HEK293T (cell line): Measurements from ENCODE around the gene KCNQ1.

Experiments
- CTCF ChIA-PET: fragments of 350-600 bp; formaldehyde crosslinking; extraction: SDS; loops from one replicate; lab custom pipeline; 2021; ENCODE audit warnings: antibody characterized with exemption, inconsistent platforms; lab: Yijun Ruan, JAX
- POLR2A ChIA-PET: fragments of 350-600 bp; formaldehyde crosslinking; extraction: SDS; loops from one replicate; lab custom pipeline; 2020; ENCODE audit warnings: antibody characterized with exemption, inconsistent platforms; lab: Yijun Ruan, JAX
- DNase-seq: peaks from one replicate; pipeline ENCODE4 v3.0.0; 2012; ENCODE audit warnings: mixed read lengths; ENCODE audit errors: extremely low spot score
- ARNT ChIP-seq: fragments of 450-650 bp; IDR thresholded peaks from 2 replicates; pipeline ENCODE4 v1.6.1; 2017; ENCODE audit warnings: mild to moderate bottlenecking
- BHLHE40 ChIP-seq: fragments of 450-650 bp; IDR thresholded peaks from 2 replicates; pipeline ENCODE4 v1.6.1; 2016; ENCODE audit warnings: mild to moderate bottlenecking, moderate library complexity, borderline replicate concordance
- CTBP1 ChIP-seq: fragments of 450-650 bp; IDR thresholded peaks from 2 replicates; pipeline ENCODE4 v1.6.1; 2016; ENCODE audit warnings: borderline replicate concordance
- ELF4 ChIP-seq: fragments of 450-650 bp; IDR thresholded peaks from 2 replicates; pipeline ENCODE4 v1.6.1; 2017; ENCODE audit warnings: antibody characterized with exemption
- FOXA1 ChIP-seq: fragments of 450-650 bp; IDR thresholded peaks from 2 replicates; pipeline ENCODE4 v1.6.1; 2016; ENCODE audit warnings: mild to moderate bottlenecking
- FOXK2 ChIP-seq: fragments of 450-650 bp; IDR thresholded peaks from 2 replicates; pipeline ENCODE4 v1.6.1; 2016; ENCODE audit warnings: mild to moderate bottlenecking
- FOXM1 ChIP-seq: fragments of 450-650 bp; IDR thresholded peaks from 2 replicates; pipeline ENCODE4 v1.6.1; 2017; ENCODE audit warnings: mild to moderate bottlenecking, borderline replicate concordance
- HDGF ChIP-seq: fragments of 450-650 bp; IDR thresholded peaks from 2 replicates; pipeline ENCODE4 v1.6.1; 2017; ENCODE audit warnings: antibody characterized with exemption, borderline replicate concordance
- L3MBTL2 ChIP-seq: fragments of 450-650 bp; conservative IDR thresholded peaks from 2 replicates; pipeline ENCODE4 v1.6.1; 2016; ENCODE audit warnings: mild to moderate bottlenecking
- LEF1 ChIP-seq: fragments of 450-650 bp; IDR thresholded peaks from 2 replicates; pipeline ENCODE4 v1.6.1; 2017; ENCODE audit warnings: mild to moderate bottlenecking, borderline replicate concordance
- NFRKB ChIP-seq: fragments of 450-650 bp; IDR thresholded peaks from 2 replicates; pipeline ENCODE4 v1.6.1; 2016; ENCODE audit warnings: mild to moderate bottlenecking, moderate library complexity
- SP1 ChIP-seq: fragments of 450-650 bp; IDR thresholded peaks from 2 replicates; pipeline ENCODE4 v1.6.1; 2017
- SUZ12 ChIP-seq: fragments of 450-650 bp; IDR thresholded peaks from 2 replicates; pipeline ENCODE4 v1.6.1; 2016; ENCODE audit warnings: mild to moderate bottlenecking
- TARDBP ChIP-seq: fragments of 450-650 bp; IDR thresholded peaks from 2 replicates; pipeline ENCODE4 v1.6.1; 2016
- ZNF384 ChIP-seq: fragments of 450-650 bp; IDR thresholded peaks from 2 replicates; pipeline ENCODE4 v1.6.1; 2016
- TF ChIP-seq, protein P1 (sequence below): fragments of 450-650 bp; IDR thresholded peaks from 2 replicates; pipeline ENCODE4 v1.6.1; 2016

Gene KCNQ1

DNA sequence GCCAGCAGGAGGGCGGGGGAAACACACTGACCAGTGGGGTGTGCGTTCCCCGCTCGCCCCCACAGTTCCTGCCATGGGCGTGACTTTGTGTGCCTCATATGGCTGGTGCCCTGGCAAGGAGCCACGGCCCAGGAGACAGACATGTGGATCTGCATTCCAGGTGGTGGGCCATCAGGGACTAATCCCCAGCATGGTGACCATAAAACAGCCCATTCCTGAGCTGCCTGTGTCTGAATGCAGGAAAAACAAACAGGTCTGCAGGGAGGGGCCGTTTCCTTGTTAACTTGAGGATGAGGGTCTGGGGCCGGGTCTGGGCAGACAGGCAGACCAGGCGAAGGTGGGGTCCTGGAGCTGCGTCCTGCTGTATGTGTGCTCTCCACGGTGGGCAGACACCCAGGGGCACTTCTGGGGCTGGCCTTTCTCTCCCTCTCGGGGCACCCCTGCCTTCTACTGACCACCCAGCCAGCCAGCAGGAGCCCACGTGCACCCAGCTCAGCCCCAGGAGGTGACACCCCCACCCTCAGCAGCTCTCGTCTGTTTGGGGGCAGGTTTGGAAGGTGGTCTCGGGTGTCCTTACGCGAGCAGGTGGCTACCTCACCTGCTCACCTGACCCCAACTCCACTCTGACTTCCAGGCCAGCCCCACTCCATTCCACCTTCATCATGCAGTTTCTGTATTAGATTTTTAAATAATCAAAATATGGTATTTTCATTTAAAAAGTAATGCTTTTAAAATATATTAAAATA lies 134.7 kb downstream of the KCNQ1 start:
- CTCF ChIA-PET: no interaction called here
- no peak for TF ChIP-seq SP1
- TF ChIP-seq SUZ12: no peak
- no peak for TF ChIP-seq FOXA1
- TF ChIP-seq NFRKB: no peak
- no peak for TF ChIP-seq FOXK2
- TF ChIP-seq TARDBP: no peak
- TF ChIP-seq ZNF384: no peak
- no peak for TF ChIP-seq L3MBTL2
- TF ChIP-seq BHLHE40: no peak
- no peak for TF ChIP-seq LEF1
- no peak for TF ChIP-seq CTBP1
- no peak for TF ChIP-seq HDGF
- no peak for TF ChIP-seq FOXM1
- TF ChIP-seq ELF4: no peak
- POLR2A ChIA-PET: no interaction called here
- no peak for DNase-seq

DNA sequence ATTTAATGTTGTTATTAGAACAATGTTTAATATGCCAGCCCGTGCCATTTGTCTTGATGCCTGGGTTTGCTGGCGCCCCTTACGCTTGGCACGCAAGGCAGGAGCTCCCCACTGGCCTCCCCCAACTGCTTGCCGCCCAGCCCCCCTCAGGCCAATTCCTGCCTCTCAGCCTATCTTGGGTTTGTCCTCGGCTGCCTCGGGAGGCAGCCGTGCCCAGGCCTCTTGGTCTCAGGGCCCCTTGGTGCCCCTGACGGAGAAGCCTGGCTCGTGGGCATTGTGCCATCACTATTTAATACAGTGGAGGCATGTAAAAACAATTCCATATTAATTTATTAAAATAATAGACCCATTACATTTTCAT lies 135.2 kb downstream of the KCNQ1 start:
- no peak for DNase-seq
- CTCF ChIA-PET: no interaction called here
- POLR2A ChIA-PET: no interaction called here
- TF ChIP-seq, protein P1, sequence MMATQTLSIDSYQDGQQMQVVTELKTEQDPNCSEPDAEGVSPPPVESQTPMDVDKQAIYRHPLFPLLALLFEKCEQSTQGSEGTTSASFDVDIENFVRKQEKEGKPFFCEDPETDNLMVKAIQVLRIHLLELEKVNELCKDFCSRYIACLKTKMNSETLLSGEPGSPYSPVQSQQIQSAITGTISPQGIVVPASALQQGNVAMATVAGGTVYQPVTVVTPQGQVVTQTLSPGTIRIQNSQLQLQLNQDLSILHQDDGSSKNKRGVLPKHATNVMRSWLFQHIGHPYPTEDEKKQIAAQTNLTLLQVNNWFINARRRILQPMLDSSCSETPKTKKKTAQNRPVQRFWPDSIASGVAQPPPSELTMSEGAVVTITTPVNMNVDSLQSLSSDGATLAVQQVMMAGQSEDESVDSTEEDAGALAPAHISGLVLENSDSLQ: no peak
- TF ChIP-seq SUZ12 (no peak), BHLHE40 (no peak), CTBP1 (no peak), FOXK2 (no peak)

DNA sequence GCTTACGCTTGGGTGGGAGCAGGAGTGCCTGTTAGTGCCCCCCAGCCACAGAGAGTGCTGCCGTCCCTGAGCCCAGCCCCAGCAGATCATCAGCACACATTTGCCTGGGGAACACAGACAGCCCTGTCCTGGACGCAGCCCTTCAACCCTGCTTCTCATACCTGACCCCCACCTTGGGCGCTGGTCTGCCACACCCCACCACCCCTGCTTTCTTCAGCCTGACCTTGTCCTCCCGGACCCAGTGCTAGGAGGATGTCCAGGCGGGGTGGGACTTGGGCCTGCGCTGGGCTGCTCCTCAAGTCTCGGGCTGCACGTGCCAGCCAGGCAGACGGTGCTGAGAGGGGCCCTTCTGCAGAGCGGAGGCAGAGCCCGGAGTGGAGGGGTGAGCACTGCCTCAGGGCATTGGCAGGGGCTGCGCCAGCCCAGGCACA lies 135.8 kb downstream of the KCNQ1 start:
- no peak for DNase-seq
- ChIA-PET POLR2A (no interaction called here), CTCF (no interaction called here)
- TF ChIP-seq ELF4 (no peak), ARNT (no peak), ZNF384 (no peak), NFRKB (no peak), FOXA1 (no peak), SP1 (no peak), HDGF (no peak), BHLHE40 (no peak)
- TF ChIP-seq, protein P1: no peak

DNA sequence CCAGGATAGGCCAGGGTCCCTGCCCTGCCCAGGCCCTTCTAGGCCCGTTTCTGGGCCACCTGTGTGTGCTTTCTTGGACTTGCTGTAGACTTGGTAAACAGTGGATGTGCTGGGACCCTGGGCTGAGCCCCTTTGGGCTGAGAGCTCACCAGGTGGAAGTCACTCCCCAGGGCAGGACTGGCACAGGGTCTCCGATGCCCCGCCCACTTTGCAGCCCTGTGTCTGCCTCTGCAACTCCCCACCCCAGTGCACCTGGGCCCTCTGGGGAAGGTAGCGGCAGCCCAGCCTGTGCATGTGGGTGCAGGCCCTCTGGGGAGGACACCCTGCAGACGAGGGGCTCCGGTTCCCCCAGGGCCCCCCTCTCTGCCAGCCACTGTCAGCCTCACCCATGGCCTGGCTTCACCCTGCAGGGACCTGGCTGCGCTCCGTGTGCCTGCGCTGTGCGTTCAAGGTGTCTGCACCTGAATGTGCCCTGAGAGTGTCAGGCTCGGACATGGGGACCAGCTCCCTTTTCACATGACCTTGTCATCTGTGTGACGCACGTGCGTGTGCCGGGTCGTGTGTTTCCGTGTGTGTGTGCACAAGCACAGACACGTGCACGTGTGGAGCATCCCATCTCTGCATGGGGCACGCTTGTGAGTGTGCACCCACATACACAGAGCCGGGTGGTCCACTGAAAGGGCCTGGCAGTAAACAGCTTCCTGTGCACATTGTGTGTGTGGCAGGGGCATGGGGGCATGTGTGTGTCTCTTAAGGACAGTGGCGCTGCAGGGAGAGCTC lies 136.5 kb downstream of the KCNQ1 start:
- DNase-seq: no peak

DNA sequence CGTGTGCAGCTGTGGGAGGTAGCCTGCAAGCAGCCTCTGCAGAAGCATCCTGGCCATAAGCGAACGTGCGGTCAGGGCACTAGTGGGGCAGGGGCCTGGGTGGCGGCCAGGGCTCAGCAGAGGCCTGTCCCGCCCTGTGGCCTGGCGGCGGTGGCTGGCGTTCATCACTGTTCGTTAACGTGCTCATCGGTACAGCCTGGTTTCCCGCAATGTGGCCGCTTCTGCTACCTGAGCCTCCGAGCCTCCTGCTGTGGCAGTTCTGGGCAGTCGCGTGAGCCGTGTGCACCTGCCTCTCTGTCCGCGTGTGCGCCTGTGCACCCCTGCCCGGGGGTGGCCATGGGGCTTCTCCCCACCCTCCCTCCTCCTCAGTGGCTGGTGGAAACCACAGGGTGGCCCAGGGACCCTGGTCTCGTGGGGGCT lies 137.1 kb downstream of the KCNQ1 start:
- ChIA-PET CTCF (no interaction called here), POLR2A (no interaction called here)

More for the DNA sequence above, 136.5 kb downstream of the KCNQ1 start:
- TF ChIP-seq ZNF384: no peak
- TF ChIP-seq FOXK2: no peak
- no peak for TF ChIP-seq ELF4
- TF ChIP-seq, protein P1: no peak
- no peak for TF ChIP-seq FOXM1
- TF ChIP-seq SUZ12: no peak
- TF ChIP-seq SP1: no peak
- TF ChIP-seq NFRKB: no peak
- TF ChIP-seq TARDBP: no peak
- TF ChIP-seq HDGF: no peak
- TF ChIP-seq ARNT: no peak
- TF ChIP-seq BHLHE40: no peak
- TF ChIP-seq FOXA1: no peak
- TF ChIP-seq CTBP1: no peak
- no peak for TF ChIP-seq L3MBTL2
- no peak for TF ChIP-seq LEF1
- CTCF ChIA-PET: no interaction called here
- POLR2A ChIA-PET: no interaction called here

More for the DNA sequence above, 137.1 kb downstream of the KCNQ1 start:
- TF ChIP-seq BHLHE40 (no peak), ARNT (no peak), TARDBP (no peak), LEF1 (no peak), FOXK2 (no peak), SP1 (no peak), ZNF384 (no peak), NFRKB (no peak), FOXA1 (no peak), FOXM1 (no peak), SUZ12 (no peak), ELF4 (no peak), HDGF (no peak), CTBP1 (no peak), L3MBTL2 (no peak)
- TF ChIP-seq, protein P1: no peak
- no peak for DNase-seq
